Ramos (cell line): Measurements from ENCODE around the gene YPEL1.
"Not testable (repeated sequence)": the region's sequence is repeated elsewhere in the genome, so short reads cannot be mapped to it uniquely, and the experiment has no call there.

Experiments used
- in situ Hi-C: fragments of 300-500 bp; cut with MboI; formaldehyde crosslinking; loops from one replicate; pipeline ENCODE4 v1.14.3; 2022; ENCODE audit warnings: low sequenced_read_pairs; ENCODE audit not compliant: unreplicated experiment

The YPEL1 gene

DNA sequence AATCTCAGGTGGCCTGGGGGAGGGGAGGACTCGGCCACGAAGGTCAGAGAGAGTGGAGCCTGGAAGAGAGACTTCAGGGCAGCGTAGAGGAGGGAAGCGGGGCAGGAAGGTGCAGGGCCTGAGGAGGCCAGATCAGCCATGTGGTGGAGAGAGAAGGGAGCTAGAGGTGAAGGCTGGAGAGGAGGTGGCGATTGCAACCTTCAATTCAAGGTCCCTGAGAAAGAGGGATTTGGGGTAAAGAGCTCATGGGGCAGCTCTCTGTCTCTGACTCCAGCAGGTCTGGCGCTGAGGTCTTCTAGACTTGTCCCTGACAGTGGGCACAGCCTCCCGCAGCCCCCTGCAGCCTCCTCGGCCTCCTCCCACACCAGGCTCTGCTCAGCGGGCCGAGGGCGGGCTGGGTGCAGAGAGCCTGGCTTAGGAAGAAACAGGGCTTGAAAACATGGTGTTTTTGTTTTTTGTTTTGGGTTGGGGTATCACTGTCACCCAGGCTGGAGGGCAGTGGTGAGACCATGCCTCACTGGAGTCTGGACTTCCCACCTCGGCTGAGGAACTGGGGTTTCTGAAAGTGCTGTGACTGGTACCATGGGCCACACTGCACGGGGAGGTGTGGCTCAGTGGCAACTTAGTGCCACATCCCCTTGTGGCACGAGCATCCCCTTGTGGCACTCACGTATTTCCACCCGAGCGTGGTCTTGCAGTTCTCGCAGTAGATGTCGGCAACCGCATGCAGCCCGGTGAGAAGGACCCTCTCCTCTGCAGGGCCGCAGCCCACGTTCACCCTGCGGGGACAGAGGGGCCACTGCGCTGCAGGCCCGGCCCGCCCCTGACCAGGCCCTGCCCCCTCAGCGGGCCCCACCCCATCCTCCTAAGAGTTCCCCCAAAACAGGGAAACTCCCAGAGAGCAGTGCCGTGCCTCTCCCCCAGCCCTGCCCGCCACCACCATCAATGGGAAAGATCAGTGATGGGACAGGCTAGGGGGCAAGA lies 32.6 kb downstream of the YPEL1 start:
- in situ Hi-C loops, result no loop called here

GRCh38 chr22:21702094-21702493 lies 33.5 kb downstream of the YPEL1 start:
- in situ Hi-C loops, result no loop called here

DNA sequence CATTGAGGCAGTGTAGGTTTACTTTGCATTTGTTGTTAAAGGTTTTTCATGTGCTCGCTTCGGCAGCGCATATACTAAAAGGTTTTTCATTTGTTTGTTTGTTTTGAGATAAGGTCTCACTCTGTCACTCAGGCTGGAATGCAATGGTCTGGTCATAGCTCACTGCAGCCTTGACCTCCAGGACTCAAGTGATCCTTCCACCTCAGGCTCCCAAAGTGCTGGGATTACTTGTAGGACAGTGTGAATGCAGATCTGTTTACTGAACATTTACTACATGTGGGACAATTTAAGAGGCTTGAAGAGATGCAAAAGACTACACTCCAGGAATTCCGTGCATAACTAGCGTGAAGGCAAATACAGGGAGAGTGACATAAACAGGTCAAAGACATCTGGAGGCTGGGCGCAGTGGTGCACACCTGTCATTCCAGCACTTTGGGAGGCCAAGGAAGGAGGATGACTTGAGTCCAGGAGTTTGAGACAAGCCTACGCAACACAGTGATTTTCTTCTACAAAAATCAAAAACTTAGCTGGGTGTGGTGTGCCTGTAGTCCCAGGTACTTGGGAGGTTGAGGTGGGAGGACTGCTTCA lies 34.1 kb downstream of the YPEL1 start:
- in situ Hi-C loops, result no loop called here

- in situ Hi-C loops, result no loop called here
Measured at GRCh38 chr22:21700822-21701221, 34.8 kb downstream of the YPEL1 start.

GRCh38 chr22:21699643-21700042 lies 36.0 kb downstream of the YPEL1 start:
- in situ Hi-C loops, result no loop called here

DNA sequence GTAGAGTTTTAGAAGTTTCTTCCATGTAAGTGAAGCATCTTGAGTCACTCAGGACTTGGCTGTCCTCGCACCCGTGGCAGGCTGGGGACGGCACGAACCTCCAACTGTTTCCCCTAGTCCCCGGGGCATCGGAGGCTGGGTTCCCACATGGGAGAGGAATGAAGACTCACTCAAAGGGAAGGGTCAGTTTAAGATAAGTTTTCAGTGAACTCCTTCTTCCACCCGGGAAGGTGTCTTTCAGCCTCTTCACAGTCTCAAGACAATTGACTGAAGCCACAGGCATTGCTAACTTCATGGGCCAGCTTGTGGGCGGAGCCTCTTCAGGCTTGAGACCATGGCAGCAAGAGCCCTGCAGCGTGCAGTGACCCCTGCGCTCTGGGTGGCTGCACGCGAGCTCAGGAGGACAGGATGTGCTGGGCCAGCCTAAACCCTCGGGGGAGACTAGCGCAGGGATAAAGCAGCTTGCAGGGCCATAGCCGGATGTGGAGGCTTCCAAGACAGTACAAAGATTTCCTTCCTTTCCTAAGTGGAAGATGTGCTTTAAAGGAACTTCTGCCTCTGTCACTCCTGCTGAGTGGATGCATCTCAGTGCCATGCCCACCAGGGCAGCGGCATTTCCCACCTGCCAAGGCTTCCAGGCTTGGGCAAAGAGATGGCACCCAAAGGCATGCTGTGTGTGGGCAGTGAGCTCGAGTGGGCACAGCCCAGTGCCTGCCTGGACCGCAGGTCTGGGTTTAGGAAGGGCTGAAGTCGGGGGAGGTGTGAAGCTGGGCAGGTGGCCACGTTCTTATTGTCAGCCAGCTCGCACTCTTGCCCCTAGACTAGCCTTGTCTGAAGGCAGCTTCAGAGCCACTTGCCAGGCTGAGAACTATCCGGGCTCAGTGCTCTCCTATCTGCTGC lies 36.9 kb downstream of the YPEL1 start:
- in situ Hi-C loops, result no loop called here

GRCh38 chr22:21697880-21698279 lies 37.7 kb downstream of the YPEL1 start:
- in situ Hi-C loops, result no loop called here

GRCh38 chr22:21697021-21697771 lies 38.4 kb downstream of the YPEL1 start:
- in situ Hi-C loops, result no loop called here

DNA sequence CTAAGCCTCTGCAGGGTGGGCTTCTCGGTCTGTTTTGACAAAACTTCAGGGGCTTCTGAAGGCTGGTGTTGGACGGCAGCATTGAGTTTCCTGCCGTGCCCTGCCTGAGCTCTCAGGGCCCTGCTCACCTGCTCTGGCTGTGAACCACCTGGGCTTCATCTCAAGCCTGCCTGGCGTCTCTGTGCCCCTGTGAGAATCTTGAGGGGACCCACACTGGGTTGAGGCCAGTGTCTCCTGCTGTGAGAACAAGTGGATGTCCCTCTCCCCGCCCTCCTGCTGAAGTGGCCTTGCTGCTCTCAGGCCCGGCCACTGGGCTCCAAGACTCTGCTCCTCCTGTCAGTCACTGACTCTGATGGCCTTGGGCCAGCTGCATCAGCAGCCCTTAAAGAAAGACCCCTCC lies 39.5 kb downstream of the YPEL1 start:
- in situ Hi-C loops, result no loop called here

DNA sequence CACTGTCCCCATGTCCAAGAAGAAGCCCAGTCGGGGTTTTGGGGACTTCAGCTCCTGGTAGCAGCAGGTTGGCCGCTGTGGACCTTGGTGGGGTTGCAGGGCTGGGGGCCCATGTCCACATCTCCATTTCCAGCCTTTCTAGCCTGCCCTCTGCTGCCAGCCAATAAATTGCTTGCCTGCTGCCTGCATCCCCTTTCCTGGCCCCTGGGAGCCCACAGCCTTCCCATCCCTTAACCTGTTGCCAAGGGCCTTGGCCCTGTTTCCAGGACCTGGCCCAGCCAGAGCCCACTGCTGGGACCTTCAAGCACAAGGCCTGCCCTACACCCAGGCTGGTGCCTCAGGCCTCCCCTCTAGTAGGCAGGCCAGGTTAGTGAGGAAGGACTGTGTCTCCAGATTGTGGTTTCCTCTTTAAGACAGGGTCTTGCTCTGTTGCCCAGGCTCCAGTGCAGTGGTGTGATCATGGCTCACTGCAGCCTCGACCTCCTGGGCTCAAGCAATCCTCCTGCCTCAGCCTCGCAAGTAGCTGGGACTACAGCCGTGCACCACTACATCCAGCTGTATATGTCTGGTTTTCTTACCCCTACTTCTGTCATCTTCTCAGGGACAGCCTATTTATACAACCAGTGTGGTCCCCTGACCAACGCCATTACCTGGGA lies 40.0 kb downstream of the YPEL1 start:
- in situ Hi-C loops, result no loop called here

- in situ Hi-C loops, result no loop called here
Measured at GRCh38 chr22:21694795-21695429, 40.7 kb downstream of the YPEL1 start.

- in situ Hi-C loops, result no loop called here
Measured at GRCh38 chr22:21694394-21694793, 41.2 kb downstream of the YPEL1 start.

GRCh38 chr22:21693999-21694341 lies 41.6 kb downstream of the YPEL1 start:
- in situ Hi-C loops, result no loop called here

- in situ Hi-C loops, result no loop called here
Measured at GRCh38 chr22:21693333-21693998, 42.1 kb downstream of the YPEL1 start.

- in situ Hi-C loops, result not testable (repeated sequence)
Measured at GRCh38 chr22:21692856-21693255, 42.7 kb downstream of the YPEL1 start.

DNA sequence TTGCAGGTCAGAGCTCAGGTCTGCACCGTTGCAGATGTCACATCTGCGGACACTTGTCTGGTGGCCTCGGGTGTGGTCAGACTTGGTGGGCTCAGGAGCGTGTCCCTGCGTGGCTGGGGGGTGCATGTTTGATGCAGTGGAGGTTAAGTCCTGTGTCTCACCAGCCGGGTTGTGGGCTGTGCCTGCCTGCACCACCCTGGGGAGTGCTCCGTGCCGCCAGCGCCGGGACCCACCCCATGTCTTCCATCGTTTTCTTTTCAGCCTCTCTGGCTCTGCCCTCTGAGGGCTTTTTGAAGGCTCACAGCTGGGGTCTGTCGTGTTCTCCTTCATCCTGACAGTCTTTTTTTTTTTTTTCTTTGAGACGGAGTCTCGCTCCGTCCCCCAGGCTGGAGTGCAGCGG lies 43.8 kb downstream of the YPEL1 start:
- in situ Hi-C loops, result no loop called here

DNA sequence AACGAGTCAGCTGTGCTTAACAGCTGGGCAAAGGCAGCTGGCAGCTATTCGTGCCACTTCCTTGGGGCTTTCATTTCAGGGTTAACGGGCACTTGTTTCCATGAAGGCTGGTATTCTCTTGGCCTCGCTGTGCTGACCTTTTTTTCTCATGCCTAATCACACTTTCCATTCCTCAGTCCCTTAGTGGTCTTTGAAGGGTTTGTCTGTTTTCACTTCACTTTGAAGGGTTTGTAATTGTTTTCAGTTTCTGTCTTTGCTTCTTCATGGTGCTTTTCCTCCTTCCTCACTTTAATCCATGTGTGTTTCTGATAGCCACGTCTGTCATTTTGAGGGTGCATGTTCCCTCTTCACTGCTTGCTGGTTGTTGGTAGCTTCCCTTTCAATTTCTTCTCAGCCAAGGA lies 45.2 kb downstream of the YPEL1 start:
- in situ Hi-C loops, result no loop called here

DNA sequence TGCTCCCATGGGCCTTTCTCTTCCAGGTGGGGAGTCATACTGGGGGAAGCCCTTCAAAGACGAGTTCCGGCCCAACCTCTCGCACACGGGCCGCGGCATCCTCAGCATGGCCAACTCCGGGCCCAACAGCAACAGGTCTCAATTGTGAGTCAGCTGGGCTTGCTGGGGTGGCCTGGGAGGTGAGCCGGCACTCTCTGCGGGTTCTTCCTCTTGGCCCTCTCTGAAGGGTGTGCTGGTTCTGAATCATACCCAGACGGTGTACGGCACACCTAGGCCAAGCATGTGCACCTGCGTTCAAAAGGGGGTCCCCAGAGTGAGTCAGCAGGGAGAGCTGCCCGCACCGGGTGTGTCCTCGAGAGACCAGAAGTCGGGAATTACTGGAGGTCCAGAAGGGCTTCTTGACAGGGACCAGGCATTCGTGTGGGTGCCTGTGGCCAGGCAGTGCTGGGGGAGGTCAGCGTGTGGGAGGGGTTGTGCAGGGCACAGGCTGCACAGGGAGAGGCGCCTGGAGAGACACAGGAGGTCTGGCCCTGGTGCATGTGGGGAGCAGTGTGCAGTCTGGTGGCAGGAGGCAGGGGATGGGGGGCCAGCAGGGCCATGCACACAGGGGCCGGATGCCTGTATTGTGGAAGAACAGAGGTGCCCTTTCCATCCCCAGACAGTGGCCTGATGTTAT lies 46.8 kb downstream of the YPEL1 start:
- in situ Hi-C loops, result no loop called here
